ENCODE measurements around the gene SMIM8. TPM values are rescaled to one million over a fixed set of nuclear protein-coding genes. Genes with fewer than 3 reads are reported as not detected.

The SMIM8 gene
- total RNA-seq, 1 donor from 2014 or later = 17.7 TPM

DNA sequence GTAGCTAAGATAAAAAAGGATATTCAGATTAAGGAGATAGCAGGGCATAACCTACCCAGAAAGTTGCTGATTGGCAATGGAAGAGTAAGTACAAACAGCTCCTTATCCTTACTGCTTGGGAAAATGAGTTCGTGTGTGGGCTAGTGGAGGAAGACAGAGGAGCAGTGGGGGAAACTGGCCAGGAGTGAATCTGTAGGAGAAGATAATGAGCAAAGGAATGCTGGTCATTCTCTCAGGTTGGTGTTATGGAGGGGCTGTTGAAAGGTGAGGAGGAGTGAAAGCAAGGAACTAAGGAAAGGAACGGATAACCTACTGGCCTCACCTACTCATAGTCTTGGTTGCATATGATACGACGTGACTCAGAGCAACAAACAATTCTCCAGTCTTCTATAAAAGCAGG lies 14.0 kb downstream of the SMIM8 start:
- intact Hi-C loops (cut with micrococcal nuclease) = no loop called here
- H3K36me3 ChIP-seq = no peaks in the 10 kb centered on the region
- H3K27ac ChIP-seq (replicated peaks) = no peak overlapping the region
- H3K9me3 ChIP-seq (replicated peaks) = no peaks in the 10 kb centered on the region
- peaks cover 58% of the 10 kb centered on the region for H3K4me1 ChIP-seq
- TF ChIP-seq, protein P1, sequence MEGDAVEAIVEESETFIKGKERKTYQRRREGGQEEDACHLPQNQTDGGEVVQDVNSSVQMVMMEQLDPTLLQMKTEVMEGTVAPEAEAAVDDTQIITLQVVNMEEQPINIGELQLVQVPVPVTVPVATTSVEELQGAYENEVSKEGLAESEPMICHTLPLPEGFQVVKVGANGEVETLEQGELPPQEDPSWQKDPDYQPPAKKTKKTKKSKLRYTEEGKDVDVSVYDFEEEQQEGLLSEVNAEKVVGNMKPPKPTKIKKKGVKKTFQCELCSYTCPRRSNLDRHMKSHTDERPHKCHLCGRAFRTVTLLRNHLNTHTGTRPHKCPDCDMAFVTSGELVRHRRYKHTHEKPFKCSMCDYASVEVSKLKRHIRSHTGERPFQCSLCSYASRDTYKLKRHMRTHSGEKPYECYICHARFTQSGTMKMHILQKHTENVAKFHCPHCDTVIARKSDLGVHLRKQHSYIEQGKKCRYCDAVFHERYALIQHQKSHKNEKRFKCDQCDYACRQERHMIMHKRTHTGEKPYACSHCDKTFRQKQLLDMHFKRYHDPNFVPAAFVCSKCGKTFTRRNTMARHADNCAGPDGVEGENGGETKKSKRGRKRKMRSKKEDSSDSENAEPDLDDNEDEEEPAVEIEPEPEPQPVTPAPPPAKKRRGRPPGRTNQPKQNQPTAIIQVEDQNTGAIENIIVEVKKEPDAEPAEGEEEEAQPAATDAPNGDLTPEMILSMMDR (IDR thresholded peaks at IDR 0.05; ENCODE audit: borderline replicate concordance) = no peak
- no peak for DNase-seq
- H3K27me3 ChIP-seq (ENCODE audit: low read depth) = no peaks in the 10 kb centered on the region
- no peak overlapping the region for H3K4me3 ChIP-seq

DNA sequence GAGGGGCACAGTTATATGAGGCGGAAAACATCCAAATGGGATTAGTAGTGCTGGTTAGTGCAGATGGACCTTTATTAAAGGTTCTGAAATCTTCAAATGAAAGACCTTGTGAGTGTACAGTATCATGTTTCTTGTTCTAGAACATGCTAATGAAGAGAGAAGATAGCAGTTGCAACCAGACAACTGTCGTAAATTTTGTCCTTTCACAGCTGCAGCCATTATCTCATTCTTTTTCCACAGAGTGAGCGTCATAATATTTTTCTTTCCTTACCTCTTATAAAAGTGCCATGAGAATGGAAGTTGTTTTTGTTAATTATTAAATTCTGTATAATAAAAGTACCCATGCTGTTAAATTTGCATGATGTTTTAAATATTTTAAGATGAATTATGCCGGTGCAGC lies 17.8 kb downstream of the SMIM8 start:
- no peaks in the 10 kb centered on the region for H3K27me3 ChIP-seq (ENCODE audit: low read depth)
- TF ChIP-seq, protein P1 (IDR thresholded peaks at IDR 0.05; ENCODE audit: borderline replicate concordance) = no peak
- H3K27ac ChIP-seq (replicated peaks) = no peak overlapping the region
- DNase-seq = no peak
- no peak overlapping the region for H3K4me3 ChIP-seq
- H3K36me3 ChIP-seq = peaks cover 7% of the 10 kb centered on the region
- intact Hi-C loops (cut with micrococcal nuclease) = no loop called here
- peaks cover 24% of the 10 kb centered on the region for H3K4me1 ChIP-seq
- no peaks in the 10 kb centered on the region for H3K9me3 ChIP-seq (replicated peaks)

DNA sequence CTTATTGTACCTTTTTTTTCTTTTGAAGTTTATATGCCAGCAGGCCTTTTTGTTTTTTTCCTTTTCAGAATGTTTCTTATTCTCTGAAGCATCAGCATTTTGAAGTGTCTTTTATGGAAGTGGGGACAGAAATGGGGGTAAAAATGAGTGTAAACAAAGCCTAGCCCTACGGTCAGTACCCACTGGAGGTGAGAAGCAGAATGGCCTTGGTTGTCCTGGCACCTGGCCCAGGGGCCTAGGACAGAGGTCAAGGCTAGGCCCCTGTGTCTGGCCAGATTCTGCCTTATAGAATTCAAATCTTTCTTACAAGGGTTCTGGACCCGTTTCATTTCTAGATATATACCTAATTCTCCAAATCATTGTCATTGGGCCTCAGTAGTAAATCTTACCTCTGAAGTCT lies 18.8 kb downstream of the SMIM8 start:
- no peaks in the 10 kb centered on the region for H3K27me3 ChIP-seq (ENCODE audit: low read depth)
- TF ChIP-seq, protein P1 (IDR thresholded peaks at IDR 0.05; ENCODE audit: borderline replicate concordance) = no peak
- intact Hi-C loops (cut with micrococcal nuclease) = no loop called here
- H3K4me3 ChIP-seq = no peak overlapping the region
- H3K27ac ChIP-seq (replicated peaks) = no peak overlapping the region
- H3K9me3 ChIP-seq (replicated peaks) = no peaks in the 10 kb centered on the region
- peaks cover 7% of the 10 kb centered on the region for H3K36me3 ChIP-seq
- no peak for DNase-seq
- peaks cover 20% of the 10 kb centered on the region for H3K4me1 ChIP-seq

DNA sequence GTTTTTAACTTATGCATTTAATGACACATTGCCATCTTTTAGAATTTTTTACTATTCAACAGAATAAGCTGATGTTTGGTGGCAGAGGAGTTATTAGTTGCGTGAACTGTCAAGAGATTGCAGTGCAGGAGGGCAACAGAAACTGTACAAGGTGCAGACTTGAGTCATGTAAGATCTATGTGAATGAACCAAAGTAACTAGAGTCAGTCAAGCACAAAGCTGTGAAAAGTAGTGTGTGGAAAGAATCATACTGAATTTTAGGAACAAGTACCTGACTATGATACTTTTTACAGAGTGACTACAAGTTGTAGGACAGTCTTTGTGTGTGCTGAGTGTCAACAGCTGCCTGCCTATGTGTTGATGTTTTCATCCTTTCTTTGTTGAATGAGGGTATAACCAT lies 19.5 kb downstream of the SMIM8 start:
- H3K4me3 ChIP-seq = no peak overlapping the region
- peaks cover 20% of the 10 kb centered on the region for H3K4me1 ChIP-seq
- intact Hi-C loops (cut with micrococcal nuclease) = no loop called here
- no peaks in the 10 kb centered on the region for H3K27me3 ChIP-seq (ENCODE audit: low read depth)
- no peak overlapping the region for H3K27ac ChIP-seq (replicated peaks)
- no peak for DNase-seq
- H3K36me3 ChIP-seq = peaks cover 7% of the 10 kb centered on the region
- H3K9me3 ChIP-seq (replicated peaks) = no peaks in the 10 kb centered on the region
- TF ChIP-seq, protein P1 (IDR thresholded peaks at IDR 0.05; ENCODE audit: borderline replicate concordance) = no peak

DNA sequence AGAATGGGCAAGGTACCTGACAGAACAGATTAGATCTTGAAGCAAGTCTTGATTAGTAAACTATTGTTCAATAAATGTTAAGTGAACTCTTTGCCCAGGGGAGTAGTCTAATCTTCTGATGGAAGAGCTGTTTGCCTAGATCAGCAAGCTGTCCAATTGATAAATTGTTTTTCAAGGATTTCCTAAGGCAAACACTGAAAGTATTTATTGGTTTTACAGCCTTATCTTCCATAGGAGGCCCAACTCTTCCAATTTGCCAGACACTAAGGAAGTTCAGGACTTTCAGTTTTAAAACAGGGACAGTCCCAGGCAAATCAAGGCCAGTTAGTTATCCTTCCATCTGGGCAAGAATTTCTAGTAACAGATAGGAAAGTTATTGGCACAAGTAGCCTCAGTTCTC lies 20.4 kb downstream of the SMIM8 start:
- no peaks in the 10 kb centered on the region for H3K27me3 ChIP-seq (ENCODE audit: low read depth)
- peaks cover 7% of the 10 kb centered on the region for H3K36me3 ChIP-seq
- intact Hi-C loops (cut with micrococcal nuclease) = no loop called here
- peaks cover 14% of the 10 kb centered on the region for H3K4me1 ChIP-seq
- H3K4me3 ChIP-seq = no peak overlapping the region
- no peak overlapping the region for H3K27ac ChIP-seq (replicated peaks)
- no peaks in the 10 kb centered on the region for H3K9me3 ChIP-seq (replicated peaks)
- DNase-seq = no peak
- TF ChIP-seq, protein P1 (IDR thresholded peaks at IDR 0.05; ENCODE audit: borderline replicate concordance) = no peak

DNA sequence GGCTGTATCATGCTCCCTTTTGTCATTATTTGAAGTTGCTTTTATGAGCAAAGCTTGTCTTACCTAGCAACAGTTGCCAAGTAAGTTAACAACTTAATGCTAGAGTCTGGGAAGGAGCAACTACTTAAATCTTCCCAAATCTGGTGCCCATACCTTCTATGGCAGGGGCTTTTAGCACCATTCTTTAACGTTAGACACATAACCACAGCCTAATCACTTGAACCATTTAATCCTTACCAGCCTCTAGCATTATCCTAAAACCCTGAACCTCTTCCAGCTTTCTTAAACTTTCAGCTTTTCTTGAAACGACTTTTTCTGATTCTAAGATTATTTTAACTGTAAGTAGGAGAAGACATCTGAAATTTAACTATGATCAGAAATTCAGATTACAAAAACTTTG lies 22.3 kb downstream of the SMIM8 start, which contains the start of gene C6orf163:
C6orf163 (plus strand) TSS at position 83 of the 400 bp plus-strand sequence; CDS start at position 370, 287 bp downstream.
- intact Hi-C loops (cut with micrococcal nuclease) = no loop called here
- no peaks in the 10 kb centered on the region for H3K27me3 ChIP-seq (ENCODE audit: low read depth)
- TF ChIP-seq, protein P1 (IDR thresholded peaks at IDR 0.05; ENCODE audit: borderline replicate concordance) = no peak
- H3K4me3 ChIP-seq = no peak within 1 kb of the TSS
- peaks cover 14% of the 10 kb centered on the region for H3K4me1 ChIP-seq
- no peak for DNase-seq
- peaks cover 7% of the 10 kb centered on the region for H3K36me3 ChIP-seq
- H3K27ac ChIP-seq (replicated peaks) = no peak within 1 kb of the TSS
- H3K9me3 ChIP-seq (replicated peaks) = no peaks in the 10 kb centered on the region
